IPS DF 6.9 (cell line): ENCODE data around the gene ZNF326.

Source experiments
- DNase-seq: peaks from one replicate; pipeline ENCODE4 v3.0.0-alpha.2; 2013; ENCODE audit warnings: low read depth, low spot score
- H3K27ac ChIP-seq: one replicate; pipeline ENCODE4 v1.5.1; 2013; ENCODE audit warnings: low read length, control low read depth
- H3K27me3 ChIP-seq: 2 replicates; pipeline ENCODE4 v1.6.1; 2013; ENCODE audit warnings: mild to moderate bottlenecking, low read length; ENCODE audit not compliant: control insufficient read depth, insufficient read depth
- H3K36me3 ChIP-seq: 2 replicates; pipeline ENCODE4 v1.6.1; 2013; ENCODE audit warnings: low read length; ENCODE audit not compliant: control insufficient read depth, insufficient read depth
- H3K4me1 ChIP-seq: 2 replicates; pipeline ENCODE4 v1.6.1; 2013; ENCODE audit warnings: low read length; ENCODE audit not compliant: control insufficient read depth, insufficient read depth
- H3K4me3 ChIP-seq: 2 replicates; pipeline ENCODE4 v1.5.1; 2013; ENCODE audit warnings: mild to moderate bottlenecking, low read length
- H3K9me3 ChIP-seq: 2 replicates; pipeline ENCODE4 v1.6.1; 2013; ENCODE audit warnings: low read length, inconsistent platforms; ENCODE audit not compliant: control insufficient read depth, insufficient read depth
- WGBS: extraction: QIAGEN DNeasy Blood & Tissue Kit; methylation state at CpG from one replicate; pipeline ENCODE4 v1.1.7; 2013; ENCODE audit warnings: mixed read lengths, missing lambda C conversion rate; ENCODE audit not compliant: insufficient read length, insufficient coverage; 5-methylcytosine and 5-hydroxymethylcytosine counted together

Gene ZNF326

DNA sequence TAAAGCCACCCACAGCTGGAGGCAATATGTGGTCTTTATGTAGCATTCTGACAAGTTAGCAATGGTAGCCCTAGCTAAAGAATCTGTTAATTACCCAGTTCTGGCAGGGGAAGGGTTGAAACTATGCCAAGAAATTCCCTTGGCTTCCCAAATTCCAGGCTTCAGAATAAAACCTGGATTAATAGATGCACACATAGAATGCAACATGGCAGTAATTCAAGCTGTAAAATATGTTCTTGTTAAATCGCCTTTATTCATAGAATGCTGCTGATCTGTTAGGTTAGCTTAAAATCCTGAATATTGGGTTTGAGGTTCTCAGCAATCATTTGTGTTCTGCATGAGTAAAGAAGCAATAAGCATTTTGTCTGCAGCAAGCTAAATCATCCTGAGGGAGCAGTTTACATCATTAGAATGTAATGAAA lies 80.1 kb downstream of the ZNF326 start:
- H3K4me1 ChIP-seq, result no peaks in the 10 kb centered on the region
- no peaks in the 10 kb centered on the region for H3K36me3 ChIP-seq
- WGBS, result no CpG with 5 or more reads among the region's 1 CpG
- no peak for DNase-seq
- no peaks in the 10 kb centered on the region for H3K27me3 ChIP-seq
- H3K27ac ChIP-seq, result no peak overlapping the region
- H3K4me3 ChIP-seq, result no peak overlapping the region
- no peaks in the 10 kb centered on the region for H3K9me3 ChIP-seq

DNA sequence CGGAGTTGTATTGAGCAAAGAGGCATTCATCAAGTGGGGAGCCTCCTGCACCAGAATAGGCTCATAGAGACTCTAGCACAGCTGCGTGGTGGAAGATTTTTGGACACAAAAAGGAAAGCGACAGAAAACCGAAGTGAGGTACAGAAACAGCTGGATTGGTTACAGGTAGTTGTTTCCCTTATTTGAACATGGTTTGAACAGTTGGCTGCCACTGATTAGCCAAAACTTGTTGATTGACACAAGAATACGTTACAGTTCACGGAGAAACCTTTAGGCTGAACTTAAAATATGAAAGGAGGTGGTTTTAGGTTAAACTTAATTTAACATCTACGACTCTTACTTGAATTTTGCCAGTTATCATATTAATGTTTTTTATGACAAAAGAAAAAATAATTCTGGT lies 89.1 kb downstream of the ZNF326 start:
- H3K27ac ChIP-seq, result no peak overlapping the region

More for the DNA sequence above, 89.1 kb downstream of the ZNF326 start:
- H3K4me1 ChIP-seq, result no peaks in the 10 kb centered on the region
- no peaks in the 10 kb centered on the region for H3K9me3 ChIP-seq
- no CpG with 5 or more reads among the region's 7 CpGs for WGBS
- DNase-seq, result no peak
- H3K4me3 ChIP-seq, result no peak overlapping the region
- no peaks in the 10 kb centered on the region for H3K27me3 ChIP-seq
- no peaks in the 10 kb centered on the region for H3K36me3 ChIP-seq
